GM19324 (cell line): ENCODE results near the gene TACR1.
"Not testable (repeated sequence)": the region's sequence is repeated elsewhere in the genome, so short reads cannot be mapped to it uniquely, and the experiment has no call there.

Experiments
- ATAC-seq: cut with Tn5 transposase; IDR thresholded peaks from one replicate; pipeline ENCODE4 v1.9.1; 2021; ENCODE audit warnings: mild to moderate bottlenecking, moderate library complexity; ENCODE audit not compliant: unreplicated experiment, low FRiP score

The TACR1 gene

DNA sequence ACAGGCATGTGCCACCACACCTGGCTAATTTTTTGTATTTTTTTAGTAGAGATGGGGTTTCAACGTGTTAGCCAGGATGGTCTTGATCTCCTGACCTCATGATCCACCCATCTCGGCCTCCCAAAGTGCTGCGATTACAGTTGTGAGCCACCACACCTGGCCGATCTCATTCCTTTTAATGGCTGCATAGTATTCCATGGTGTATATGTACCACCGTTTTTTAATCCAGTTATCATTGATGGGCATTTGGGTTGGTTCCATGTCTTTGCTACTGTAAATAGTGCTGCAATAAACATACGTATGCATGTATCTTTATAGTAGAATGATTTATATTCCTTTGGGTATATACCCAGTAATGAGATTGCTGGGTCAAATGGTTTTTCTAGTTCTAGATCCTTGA, 51.4 kb downstream of the TACR1 start:
- ATAC-seq: not testable (repeated sequence)

DNA sequence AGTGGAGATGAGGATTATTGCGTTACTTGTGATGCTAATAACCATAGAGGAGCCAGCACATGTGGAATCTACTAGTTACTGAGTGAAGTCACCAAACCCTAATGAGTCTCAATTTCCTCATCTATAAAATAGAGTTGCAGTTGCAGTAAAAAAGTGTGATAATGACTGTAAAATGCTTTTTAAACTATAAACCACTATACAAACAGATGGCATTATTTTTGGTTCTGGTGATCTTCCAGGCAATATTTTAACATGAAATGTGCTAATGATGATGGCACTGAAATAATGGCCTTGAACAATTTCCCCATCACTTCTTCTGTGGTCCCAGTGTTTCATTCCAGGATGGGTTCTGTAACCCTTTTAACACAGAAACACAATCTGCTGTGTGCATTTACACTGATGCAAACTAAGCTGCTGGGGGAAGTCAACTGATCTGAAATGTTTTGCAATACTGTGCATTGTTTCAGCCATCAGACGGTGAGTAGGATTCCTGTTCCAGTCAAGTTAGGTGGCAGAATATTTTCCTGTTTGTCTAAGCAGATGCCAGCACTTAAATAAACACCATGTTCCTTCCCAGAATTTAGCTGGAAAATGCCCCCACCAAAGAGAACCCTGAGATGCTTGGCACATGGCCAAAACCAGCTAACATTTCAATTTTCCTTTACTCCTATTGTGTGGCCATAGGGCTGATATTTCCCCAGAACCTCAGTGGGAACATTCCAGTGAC, 52.6 kb downstream of the TACR1 start:
- ATAC-seq: no peak

DNA sequence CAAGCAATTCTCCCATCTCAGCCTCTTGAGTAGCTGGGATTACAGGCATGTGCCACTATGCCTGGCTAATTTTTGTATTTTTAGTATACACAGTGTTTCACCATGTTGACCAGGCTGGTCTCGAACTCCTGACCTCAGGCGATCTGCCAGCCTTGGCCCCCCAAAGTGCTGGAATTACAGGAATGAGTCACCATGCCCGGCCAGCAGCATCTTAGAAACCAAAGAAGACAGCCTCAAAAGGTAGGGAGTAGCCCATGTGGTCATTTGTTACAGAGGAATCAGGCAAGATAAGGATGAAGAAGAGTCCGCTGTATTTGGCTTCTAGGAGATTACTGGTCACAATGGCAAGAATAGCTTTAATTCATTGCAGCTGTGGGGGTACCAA, 53.1 kb downstream of the TACR1 start:
- ATAC-seq: not testable (repeated sequence)

DNA sequence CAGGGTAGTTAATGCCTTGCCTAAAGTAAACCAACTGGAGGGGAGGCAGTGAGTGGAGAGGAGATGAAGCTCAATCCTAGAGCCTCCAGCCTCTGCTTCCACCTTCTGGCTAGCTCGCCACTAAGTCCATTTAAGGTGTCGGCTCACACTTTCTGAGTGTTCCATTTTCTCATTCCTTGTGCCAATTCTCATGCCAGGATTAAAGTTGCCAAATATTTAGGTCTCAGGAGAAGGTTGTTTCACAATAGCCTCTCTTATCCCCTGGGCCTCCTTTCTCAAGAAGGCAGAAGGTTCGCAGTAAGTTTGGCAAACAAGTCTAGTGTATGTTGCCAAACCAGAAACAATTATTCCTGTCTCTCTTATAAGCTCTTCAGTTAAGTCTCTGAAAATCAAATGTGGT, 57.2 kb downstream of the TACR1 start:
- ATAC-seq: no peak

DNA sequence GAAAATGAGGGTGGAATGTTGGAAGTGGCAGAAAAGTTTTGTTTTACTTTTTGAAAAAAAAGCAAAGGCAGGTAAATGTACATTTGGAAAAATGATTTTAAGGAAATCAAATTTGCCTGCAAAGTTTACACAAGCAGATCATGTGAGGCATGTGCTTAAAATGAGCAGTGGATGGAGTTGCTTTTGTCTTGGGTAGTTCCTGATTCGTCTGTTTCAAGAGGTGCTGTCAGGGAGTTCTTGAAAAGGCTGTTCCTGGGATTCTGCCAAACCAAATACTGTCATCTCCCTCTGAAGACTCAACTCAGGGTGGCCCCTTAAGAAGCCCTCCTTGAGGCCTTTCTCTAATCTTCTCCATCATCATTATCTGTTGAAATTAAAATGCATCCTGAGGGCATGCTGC, 59.0 kb downstream of the TACR1 start:
- ATAC-seq: no peak

DNA sequence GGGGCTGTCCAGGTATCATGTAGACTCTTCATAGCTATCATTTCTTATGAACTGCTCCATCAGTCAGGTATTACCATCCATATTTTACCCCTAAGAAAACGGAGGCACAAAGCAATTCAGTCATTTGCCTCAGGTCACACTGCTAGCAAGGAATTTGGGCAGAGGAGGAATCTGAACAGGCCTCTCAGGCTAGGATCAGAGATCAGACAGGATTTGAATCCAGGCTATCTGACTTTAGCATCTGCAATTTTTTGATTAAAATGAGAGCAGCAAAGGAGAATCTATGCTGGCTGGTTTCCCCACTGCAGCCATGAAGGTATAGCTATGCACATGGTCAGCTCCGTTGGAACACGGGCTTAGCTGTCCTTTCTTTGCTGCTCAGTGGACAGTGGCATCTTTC, 60.1 kb downstream of the TACR1 start:
- ATAC-seq: no peak

DNA sequence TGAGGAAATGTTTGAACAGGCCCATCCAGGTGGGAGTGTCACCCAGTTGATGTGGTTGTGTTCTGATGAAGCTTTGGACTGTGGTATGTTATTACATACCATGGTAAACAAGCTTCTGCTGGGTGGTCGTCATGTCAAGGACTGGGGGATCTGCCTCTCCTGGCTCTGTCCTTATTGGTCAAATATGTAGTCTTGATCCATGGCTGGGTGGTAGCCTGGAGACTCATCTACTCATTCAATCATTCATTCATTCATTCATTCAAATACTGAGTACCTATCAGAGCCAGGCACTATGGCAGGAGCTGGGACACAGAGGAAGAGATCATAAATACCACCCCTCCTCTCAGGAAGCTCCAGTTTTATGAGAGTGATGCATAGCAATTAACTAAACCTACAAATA, 60.8 kb downstream of the TACR1 start:
- ATAC-seq: no peak

DNA sequence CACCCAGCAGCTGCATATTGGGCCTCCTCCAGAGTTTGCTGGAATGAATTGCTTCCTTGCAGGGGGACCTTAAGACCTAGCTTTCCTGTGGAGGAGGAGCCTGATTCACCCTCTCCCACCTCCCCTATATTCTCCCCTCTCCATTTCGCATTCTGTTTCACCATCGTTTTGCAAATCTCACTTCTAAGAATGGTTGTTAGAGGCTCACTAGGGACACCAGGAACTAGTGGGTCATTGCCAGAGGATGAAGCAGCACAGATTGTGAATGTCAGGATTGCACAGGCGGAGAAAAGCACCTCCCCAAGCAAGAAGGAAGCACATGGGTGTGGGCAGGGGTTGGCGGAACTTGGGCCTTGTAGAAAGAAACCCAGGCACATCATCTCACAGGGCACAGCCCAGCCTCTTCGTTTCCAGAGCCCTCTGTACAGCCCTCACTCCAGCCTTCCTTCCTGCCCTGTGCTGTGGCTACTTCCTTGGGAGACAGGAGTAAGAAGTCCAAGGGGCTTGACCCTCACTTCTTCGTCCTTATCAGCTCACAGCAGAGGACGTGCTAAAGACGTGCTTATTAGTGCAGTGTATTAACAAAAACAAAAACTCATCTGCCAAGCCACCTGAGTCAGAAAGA, 63.4 kb downstream of the TACR1 start:
- no peak for ATAC-seq

DNA sequence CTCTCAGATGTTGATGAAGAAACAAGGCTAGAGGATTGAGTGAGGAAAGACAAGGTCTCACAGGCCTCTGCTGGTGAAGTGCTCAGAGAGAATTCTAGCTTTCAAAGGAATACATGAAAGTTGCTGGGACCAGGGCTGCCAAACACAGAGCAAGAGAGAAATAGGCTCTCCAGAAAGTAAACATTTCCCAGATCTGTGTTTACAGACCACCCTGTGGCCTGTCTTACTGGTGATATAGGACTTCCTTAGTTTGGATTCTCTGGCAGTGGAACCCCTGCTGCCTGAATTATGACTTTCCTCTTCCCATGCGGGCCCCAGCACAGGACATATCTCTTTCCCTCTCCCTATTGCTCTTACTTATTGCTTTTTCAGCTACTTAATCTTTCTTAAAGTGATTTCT, 64.5 kb downstream of the TACR1 start:
- ATAC-seq: no peak

DNA sequence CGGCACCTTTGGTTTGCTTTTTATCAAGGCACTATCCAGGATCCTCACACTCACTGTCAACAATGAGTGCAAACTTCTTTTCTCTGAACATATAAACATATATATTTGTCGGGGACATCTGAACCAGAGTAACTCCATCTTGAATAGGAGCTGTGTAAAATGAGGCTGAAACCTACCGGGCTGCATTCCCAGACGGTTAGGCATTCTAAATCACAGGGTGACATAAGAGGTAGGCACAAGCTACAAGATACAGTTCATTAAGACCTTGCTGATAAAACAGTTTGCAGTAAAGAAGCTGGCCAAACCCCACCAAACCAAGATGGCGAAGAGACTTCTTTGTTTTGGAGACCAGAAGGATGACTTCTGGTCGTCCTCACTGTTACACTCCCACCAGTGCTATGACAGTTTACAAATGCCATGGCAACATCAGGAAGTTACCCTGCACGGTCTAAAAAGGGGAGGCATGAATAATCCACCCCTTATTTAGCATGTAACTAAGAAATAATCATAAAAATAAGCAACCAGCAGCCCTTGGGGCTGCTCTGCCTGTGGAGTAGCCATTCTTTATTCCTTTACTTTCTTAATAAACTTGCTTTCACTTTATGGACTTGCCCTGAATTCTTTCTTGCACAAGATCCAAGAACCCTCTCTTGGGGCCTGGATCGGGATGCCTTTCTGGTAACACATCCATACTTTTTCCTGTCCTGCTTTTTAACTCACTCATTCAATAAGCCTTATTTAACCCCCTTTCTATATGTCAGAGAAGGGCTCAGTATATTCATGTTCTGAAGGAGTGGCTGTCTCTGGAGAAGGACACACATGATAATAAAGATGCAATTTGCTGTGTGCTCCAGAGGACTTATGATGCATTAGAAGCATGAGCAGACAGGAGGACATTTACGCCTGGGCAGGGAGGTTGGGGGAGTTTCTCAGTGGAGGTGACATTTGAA, 65.4 kb downstream of the TACR1 start:
- no peak for ATAC-seq

DNA sequence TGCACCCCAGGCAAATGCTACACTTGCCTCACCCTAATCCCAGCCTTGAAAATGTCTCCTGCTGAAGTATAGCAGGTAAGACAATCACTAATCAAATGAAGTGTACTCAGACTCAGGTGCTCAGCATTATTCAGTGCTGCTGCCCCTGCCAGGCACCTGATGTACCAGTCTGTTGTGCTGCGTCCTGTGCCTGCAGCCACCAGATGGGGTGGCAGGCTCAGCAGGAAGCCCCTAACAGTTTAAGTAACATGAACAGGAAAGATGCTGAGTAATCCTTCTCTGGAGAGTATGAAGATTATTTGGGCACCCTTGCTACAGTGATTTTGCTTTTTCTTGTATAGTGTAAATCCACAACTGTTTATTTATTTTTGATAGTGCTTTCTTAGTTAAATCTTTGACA, 69.1 kb downstream of the TACR1 start:
- no peak for ATAC-seq

DNA sequence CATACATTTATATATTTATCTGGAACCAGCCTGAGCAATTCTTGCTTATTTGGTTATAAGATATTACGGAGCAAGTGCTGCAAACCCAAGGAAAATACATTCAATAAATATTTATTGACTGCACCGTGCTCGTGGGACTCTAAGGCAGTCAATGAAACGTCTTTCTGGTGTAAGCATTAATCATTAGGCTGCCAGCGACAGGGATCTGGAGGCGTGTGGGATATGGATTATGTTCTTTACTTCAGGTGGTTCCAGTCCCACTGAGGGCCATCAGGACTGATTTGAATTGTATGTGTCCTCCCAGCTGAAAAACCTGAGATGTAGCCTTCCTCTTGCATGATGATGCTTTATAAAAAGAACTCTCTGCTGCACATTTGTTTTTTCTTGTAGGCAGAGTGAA, 75.4 kb downstream of the TACR1 start:
- ATAC-seq: no peak

DNA sequence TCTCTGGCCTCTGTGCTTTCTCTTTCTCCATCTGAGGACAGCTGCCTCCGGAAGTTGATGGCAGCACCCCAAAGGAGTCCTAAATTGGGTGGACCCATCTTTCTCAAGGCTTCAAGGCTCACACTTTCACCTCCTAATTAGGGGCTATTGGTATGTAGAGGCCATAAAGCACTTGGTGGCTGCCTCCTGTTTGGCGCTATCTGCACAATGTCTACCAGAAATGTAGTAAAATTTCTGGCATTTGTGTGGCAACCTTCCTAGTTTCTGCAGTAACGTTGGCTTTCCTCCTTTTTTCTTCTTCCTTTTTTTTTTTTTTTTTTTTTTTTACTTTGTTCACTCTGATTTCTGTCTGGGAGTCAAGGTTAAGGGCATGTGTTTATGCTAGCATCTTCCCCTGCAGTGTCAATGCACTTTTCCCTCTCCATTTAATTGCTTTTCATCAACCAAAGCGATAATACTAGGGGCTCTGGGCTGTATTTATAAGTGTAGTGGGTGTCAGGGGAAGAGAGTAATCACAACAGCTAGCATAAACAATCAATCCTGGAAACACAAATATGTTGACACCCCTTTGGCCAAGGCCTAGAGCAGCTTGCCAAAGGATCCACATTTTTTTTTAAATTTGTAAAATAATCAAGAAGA, 86.0 kb downstream of the TACR1 start:
- no peak for ATAC-seq

DNA sequence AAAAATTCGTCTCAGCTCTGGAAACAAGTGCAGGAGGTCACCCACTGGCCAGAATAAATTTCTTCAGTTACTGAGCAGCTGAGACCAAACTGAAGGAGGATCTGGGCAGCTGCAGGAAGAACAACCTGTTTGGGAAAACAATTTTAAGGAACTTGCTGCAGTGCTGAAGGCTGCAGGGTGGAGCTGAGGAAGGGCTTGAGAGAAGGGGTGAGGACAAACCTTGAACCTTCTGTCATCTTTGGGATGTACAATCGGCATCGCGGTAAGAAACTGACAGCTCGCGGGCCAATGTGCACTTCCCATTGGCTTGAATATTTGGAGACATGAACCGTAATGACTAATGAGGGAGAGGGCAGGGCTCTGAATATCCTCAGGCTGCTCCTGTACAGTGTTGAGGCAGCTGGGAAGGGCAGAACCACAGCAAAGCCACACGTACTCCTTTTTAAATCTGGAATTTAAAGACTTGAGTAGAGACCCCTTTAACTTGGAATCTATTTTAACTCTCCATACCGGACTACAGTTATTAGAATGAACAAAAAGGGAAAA, 90.3 kb downstream of the TACR1 start:
- no peak for ATAC-seq

DNA sequence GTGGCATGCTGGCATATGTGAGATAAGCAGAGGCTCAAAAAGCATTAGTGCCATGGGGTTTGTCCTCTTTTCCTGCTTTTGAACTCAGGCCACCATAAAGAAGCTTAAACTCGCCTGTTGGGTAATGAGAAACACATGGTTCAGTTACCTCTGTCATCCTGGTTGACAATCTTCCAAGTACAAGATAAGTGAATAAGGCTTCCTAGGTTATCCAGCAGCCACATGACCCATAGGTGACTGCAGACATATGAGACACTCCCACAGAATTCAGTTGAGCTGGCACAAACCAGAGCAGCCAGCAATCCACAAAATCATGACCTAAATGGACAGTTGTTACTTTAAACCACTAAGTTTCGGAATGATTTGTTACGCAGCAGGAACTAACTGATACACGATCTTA, 97.3 kb downstream of the TACR1 start:
- ATAC-seq: no peak

DNA sequence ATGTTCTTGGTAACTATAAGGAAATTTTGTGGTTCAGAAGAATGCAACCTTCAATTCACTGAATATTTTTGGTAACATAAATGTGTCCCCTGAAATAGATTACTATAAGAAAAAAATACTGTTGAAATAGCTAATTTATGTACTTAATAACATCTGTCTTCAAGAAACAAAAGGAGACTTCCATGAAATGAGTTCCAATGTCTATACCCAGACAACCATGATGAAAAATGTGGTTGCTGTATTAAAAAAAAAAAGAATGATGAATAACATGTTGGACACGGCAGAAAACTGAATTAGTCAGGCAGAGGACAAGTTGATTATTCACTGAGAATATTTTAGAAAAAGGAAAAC, 98.5 kb downstream of the TACR1 start:
- no peak for ATAC-seq

DNA sequence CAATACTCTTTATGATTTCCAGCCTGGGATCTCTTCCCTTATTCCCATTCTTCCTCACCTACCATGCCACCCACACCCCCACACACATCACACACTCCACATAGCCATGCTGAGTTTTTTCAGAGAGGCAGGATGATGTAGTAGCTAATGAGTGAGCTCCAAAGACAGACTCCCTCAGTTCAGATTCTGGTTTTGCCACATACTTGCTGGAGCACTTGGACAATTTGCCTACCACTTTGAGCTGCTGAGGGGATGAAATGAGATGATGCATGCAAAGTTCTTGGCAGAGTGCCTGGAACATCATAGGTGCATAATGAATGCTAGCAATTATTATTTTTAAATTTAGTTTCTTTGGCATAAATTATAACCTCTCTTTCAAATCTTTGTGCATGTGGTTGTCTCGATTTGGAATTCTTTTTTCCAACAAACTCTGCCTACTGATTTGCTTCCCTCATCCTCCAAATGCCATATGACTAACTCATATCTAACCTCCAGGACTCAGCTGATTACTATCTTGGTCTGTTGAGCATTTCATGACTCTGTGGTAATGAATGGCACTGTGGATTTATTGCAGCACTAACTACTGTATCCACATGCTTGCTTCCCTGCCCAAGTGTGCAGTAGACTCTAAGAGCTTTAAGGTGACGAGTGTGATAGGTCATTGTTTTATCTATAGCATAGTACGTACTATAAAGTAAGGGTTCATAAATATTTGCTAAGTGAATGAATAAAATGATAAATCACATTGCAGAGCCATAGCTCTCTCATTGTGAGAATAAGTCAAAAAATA, 99.1 kb downstream of the TACR1 start:
- no peak for ATAC-seq

DNA sequence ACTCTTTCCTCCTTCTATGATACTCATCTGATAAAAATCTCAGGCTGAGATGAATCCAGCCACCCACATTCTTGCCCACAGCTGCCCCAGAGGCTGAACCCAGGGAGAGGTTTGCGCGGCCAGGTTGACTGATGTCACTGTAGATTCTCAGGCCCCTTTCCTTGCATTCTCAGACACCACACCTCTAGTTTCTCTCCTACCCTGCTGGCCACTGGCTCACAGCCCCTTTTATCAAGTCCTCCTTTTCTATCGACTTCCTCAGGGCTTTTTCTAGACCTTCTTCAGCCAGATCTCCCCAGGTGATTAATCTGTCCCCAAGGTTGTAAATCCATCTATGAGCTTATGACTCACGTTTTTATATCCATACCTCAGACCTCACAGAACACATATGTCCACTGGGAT, 99.8 kb downstream of the TACR1 start:
- ATAC-seq: no peak

DNA sequence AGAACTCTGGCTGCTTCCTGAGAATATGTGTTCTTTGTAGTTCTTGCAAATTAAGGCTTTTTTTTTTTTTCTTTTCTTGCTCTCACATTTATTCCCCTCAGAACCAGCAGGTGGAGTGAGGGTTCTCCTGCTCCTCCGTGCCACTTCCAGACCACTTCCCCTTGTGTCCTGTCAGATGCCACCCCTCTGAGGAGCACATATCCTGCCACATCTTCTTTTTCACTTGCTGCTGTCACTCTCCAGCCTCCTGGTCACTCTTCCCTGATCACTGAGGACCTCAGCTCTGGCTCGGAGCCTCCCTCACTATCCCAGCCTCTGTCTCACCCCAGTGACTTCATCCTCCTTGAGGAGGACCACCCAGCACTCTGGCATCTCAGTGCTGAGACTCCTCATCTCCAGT, 100.5 kb downstream of the TACR1 start:
- ATAC-seq: no peak

DNA sequence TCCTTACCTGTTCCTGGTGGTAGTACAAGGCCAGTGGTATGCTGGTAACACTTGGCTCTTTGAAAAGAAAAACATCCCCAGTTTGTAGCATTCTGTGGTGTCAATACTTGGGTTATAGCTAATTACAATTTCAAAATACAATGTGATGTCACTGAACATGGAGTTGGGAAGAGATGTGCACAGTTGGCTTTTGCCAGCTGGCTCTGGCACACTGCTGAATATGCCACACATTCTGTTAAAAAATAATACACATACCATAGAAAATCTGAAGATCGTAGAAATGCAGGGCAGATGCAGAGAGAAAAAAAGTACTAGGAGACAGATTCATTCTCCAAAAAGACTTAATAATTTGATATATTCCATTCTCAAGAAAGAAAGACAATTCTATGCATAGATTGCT, 101.5 kb downstream of the TACR1 start:
- no peak for ATAC-seq
